Midbrain (tissue), 1 donor: Measurements from ENCODE around the gene KLHL18.
"Not testable (repeated sequence)": the region's sequence is repeated elsewhere in the genome, so short reads cannot be mapped to it uniquely, and the experiment has no call there.

Source experiments
- DNase-seq: peaks from one replicate; lab custom pipeline; 2025; lab: John Stamatoyannopoulos, UW

Gene KLHL18

DNA sequence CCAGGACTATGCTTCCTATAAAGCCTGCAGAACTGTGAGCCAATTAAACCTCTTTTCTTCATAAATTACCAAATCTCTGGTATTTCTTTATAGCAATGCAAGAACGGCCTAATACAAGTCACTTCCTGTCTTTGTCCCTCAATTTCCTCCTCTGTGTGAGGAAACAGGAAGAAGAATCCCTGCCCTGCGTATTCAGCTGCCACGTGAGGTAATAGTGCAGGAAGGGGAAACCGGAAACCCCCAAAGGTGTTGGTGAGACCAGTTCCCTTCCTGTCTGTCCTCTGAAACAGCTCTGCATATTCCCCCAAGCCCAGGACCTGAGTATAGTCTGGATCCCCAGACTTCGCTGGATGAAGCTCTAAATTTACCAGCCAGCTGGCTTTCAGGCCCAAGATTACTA, 80.0 kb downstream of the KLHL18 start:
- DNase-seq = no peak

DNA sequence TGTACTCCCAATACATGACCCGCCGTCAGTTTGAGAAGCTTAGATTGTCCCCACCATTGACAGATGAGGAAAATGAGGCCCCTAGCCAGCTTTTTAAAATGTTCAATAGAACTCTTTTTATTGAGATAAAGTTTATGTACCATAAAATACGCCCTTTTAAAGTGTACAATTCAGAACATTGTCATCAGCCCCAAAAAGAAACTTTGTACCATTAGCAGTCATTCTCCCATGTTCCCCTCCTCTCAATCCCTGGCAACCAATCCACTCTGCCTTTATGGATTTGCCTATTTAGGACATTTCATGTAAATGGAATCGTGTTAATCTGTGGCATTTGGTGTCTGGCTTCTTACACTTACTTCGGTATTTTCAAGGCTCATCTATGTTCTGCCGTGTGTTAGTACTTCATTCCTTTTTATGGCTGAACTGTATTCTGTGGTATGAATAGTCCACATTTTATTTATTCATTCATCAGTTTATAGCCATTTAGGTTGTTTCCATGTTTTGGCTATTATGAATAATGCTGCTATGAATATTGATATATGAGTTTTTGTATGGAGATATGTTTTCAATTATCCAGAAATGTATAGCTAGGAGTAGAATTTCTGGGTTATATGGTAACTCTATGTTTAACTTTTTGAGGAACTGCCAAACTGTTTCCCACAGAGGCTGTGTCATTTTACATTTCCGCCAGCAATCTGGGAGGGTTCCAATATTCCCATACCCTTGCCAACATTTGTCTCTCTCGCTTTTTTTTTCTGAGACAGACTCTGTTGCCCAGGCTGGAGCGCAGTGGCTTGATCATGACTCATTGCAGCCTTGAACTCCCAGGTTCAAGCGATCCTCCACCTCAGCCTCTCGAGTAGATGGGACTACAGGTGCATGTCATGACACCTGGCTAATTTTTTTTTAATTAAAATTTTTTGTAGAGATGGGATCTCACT, 82.7 kb downstream of the KLHL18 start:
- no peak for DNase-seq

- DNase-seq = no peak
Observed at GRCh38 chr3:47366833-47367232, 84.1 kb downstream of the KLHL18 start.

DNA sequence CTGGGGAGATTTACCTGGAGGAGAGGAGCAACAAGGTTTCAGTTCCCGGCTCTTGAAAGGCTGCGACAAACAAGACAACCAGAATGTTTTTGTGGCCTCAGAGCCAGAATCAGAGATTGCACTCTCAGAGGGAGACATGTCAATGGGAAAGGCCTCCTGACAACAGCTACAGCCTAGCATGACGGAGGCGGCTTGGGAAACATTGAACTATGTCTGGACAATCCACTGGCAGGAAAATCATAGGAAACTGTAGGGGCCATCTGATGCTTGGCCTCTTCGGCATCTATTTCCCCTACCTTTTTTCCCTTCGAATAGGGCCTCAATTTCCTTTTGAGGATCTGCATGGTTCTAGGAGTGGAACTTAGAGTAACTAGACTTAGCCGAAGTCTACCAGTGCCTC, 84.9 kb downstream of the KLHL18 start:
- no peak for DNase-seq

DNA sequence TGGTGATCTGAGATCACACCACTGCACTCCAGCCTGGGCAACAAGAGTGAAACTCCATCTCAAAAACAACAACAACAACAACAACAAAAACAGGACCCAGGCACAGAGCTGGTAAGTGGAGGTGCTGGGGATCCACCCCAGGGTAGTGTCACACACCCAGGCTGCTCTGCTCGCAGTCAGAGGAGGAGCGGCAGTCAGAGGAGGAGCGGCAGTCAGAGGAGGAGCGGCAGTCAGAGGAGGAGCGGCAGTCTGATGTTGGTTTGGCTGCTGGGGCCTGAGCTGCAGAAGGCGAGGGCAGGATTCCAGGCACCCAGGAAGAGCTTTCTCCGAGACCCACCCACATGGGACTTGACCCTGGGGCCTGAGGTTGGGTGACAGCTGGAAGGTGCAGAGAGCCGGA, 87.3 kb downstream of the KLHL18 start:
- not testable (repeated sequence) for DNase-seq

- DNase-seq = no peak
Observed at GRCh38 chr3:47370887-47371697, 88.3 kb downstream of the KLHL18 start.

DNA sequence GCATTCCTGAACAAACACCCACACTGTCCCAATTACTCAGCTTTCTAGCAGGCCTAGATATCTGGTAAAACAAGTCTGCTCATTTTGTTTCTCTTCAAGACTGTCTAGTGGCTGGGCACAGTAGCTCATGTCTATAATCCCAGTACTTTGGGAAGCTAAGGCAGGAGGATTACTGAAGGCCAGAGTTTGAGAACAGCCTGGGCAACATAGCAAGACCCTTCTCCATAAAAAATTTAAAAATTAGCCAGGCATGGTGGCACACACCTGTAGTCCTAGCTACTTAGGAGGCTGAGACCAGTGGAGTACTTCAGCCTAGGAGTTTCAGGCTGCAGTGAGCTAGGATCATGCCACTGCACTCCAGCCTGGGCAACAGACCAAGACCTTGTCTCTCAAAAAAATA, 91.8 kb downstream of the KLHL18 start:
- DNase-seq = no peak

DNA sequence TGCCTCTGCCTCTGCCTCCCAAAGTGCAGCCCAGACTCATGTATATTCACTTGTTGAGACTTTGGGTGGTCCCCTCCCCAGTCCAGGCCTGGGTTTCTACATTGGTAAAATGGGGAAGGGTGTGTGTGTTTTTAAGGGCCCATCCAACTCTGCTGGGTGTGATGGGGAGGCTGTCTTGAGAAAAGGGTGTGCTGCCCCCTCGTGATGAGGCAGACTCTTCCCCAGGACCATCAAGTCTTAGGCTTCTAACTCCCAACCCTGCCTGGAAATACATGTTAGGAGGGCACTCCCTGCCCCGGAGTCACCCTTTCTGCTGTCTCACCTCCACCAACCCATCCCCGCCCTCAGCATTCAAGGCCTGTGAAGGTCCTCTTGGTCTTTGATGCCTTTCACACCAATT, 93.6 kb downstream of the KLHL18 start:
- no peak for DNase-seq

DNA sequence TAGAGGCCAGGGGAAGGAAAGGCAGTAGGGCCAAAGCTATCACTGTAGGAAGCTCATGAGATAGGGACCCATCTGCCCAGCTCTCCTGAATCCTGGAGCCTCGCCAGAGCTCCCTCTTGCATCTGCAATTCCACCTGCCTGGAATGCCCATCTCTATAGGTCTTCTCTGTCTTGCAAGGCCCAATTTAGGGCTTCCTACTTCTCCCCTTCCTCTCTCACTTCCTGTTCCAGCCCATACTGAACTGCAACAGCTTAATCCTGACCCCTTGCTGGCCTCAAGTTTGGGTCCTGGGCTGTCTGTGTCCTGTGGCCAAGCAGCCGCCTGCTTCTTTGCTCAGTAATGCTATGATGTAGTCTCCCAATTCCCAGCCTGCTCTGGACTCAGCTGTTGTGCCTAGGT, 94.4 kb downstream of the KLHL18 start:
- DNase-seq = no peak

GRCh38 chr3:47378869-47379268, 96.1 kb downstream of the KLHL18 start:
- no peak for DNase-seq

DNA sequence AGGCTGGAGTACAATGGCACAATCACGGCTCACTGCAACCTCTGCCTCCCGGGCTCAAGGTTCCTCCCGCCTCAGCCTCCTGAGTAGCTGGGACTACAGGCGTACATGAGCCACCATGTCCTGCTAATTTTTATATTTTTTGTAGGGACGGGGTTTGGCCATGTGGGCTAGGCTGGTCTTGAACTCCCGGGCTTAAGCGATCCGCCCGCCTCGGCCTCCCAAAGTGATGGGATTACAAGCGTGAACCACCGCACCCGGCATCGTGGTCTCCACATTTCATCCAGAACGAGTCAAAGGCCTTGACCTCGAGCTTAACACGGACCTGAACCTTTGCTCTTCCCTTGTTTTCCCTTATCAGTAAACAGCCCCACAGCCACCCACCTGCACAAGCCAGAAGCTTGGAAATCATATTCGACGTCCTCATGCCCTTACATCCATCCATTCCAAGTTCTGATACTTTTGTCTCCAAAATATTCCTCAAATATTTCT, 96.7 kb downstream of the KLHL18 start:
- DNase-seq = no peak

GRCh38 chr3:47380026-47380600, 97.4 kb downstream of the KLHL18 start:
- no peak for DNase-seq

DNA sequence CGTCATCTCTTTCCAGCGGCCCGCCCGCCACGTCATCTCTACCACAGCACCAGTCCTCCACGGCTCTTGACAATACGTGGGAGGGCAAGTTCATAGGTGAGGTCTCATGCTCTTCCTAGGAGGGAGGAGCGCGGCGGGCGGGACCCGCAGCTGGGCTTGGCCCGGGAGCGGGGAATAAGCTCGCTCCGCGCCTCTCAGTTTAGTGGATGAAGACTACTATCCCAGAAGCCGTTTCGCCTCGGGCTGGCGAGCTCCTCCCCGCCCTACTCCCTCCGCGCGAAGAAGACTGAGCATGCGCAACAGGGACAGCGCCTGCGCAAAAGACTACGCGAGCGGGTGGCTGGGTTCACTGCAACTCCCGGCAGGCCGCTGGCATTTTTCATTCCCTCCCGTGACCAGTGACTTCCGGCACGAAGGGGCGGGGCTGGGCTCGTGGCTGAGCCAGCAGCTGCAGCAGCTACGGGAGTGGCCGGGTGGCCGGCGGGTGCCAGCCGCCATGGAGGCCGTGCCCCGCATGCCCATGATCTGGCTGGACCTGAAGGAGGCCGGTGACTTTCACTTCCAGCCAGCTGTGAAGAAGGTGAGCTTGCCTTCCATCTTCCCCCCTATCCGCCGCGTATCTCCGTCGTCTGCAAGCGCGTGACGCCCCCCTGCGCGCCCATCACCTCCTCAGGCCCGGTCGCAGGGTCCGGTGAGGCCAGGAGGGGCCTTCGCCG, 98.0 kb downstream of the KLHL18 start, which contains the start of gene PTPN23:
PTPN23 (plus strand) TSS at position 421 of the 716 bp plus-strand sequence; CDS start at position 497, 76 bp downstream.
- DNase-seq = peak; percentile 99

- peak; percentile 61 for DNase-seq
Observed at GRCh38 chr3:47381317-47382157, 98.8 kb downstream of the KLHL18 start.

DNA sequence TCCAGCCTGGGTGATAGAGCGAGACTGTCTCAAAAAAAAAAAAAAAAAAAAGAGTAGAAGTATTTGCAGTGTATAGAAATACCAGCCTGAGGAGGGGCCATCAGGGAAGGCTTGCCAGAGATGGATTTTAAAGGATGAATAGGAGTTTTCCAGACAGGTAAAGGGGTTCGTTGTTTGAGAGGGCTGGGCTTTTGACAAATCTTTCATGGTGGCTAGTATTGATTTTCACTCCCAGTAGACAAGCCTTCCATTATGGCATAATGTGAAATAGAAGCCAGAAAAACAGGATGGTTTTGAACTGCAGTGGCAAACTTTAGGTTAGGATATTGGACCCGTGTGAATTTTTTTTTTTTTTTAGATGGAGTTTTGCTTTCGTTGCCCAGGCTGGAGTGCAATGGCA, 101.7 kb downstream of the KLHL18 start:
- no peak for DNase-seq

- no peak for DNase-seq
Observed at GRCh38 chr3:47385007-47385406, 102.3 kb downstream of the KLHL18 start.

DNA sequence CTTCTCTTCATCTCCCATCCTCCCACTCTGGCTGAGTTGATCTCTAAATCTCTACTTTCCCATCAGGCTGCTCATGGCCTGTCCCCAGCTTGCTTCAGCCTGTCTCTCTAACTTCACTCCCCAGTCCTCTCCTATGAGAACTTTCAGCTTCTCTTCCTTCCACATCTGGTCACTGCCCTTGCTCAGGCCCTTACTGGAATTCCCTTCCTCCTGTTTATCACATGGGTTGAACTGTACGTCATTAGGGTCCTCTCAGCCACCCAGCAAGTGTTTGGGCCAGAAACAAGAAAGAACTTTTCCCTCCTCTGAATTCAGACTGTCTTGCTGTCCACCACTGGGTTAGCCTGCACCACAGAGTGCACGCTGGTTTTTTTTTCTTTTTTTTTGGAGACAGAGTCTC, 103.1 kb downstream of the KLHL18 start:
- no peak for DNase-seq

- DNase-seq = no peak
Observed at GRCh38 chr3:47392933-47393332, 110.2 kb downstream of the KLHL18 start.

- no peak for DNase-seq
Observed at GRCh38 chr3:47394140-47394870, 111.6 kb downstream of the KLHL18 start.

- DNase-seq = no peak
Observed at GRCh38 chr3:47394881-47395280, 112.1 kb downstream of the KLHL18 start.
